Esophagus muscularis mucosa (tissue), 4 donors: ENCODE measurements around the gene SLC16A2. TPM values are rescaled to one million over a fixed set of nuclear protein-coding genes. Genes with fewer than 3 reads are reported as not detected.

ENCODE experiments used
- DNase-seq: peaks from one replicate; pipeline ENCODE4 v3.0.0-alpha.2; 2017; ENCODE audit errors: extremely low spot score
- H3K27ac ChIP-seq, 4 donors: fragments of 200-600 bp; sonication (generic); replicated peaks in 1 of 4; 1 replicate in 3 of 4; 2 replicates in 1 of 4; pipeline ENCODE4 v1.5.1; 2016 to 2019; ENCODE audit warnings: mild to moderate bottlenecking in 1 of 4
- H3K27me3 ChIP-seq, 4 donors: fragments of 200-600 bp; sonication (generic); one replicate each; pipeline versions ENCODE4 v1.5.1 to v1.6.0; 2016 to 2019
- H3K36me3 ChIP-seq, 4 donors: fragments of 200-600 bp; sonication (generic); one replicate each; pipeline ENCODE4 v1.5.1; 2016 to 2019
- H3K4me1 ChIP-seq, 4 donors: fragments of 200-600 bp; sonication (generic); one replicate each; pipeline ENCODE4 v1.5.1; 2016 to 2019
- H3K4me3 ChIP-seq, 4 donors: fragments of 200-600 bp; sonication (generic); 1 replicate in 2 of 4; 2 replicates in 2 of 4; pipeline ENCODE4 v1.5.1; 2016 to 2019; ENCODE audit warnings: mild to moderate bottlenecking in 4 of 4, moderate library complexity in 1 of 4
- H3K9me3 ChIP-seq, 4 donors: fragments of 200-600 bp; sonication (generic); 1 replicate in 3 of 4; 2 replicates in 1 of 4; pipeline ENCODE4 v1.5.1; 2016 to 2019
- CTCF ChIP-seq, 3 experiments: fragments of 200-600 bp in 2 of 3; fragments of 450-650 bp in 1 of 3; sonication (generic) in 2 of 3; IDR thresholded peaks; one replicate each; pipeline ENCODE4 v1.5.1; 2017 to 2019; ENCODE audit warnings: antibody characterized with exemption in 3 of 3, mild to moderate bottlenecking in 2 of 3, moderate library complexity in 1 of 3
- EP300 ChIP-seq: sonication (generic); formaldehyde crosslinking; IDR thresholded peaks from one replicate; pipeline ENCODE4 v1.6.1; 2017; ENCODE audit warnings: antibody characterized with exemption
- POLR2A ChIP-seq: fragments of 450-650 bp; IDR thresholded peaks from one replicate; pipeline ENCODE4 v1.6.1; 2017; ENCODE audit warnings: antibody characterized with exemption, moderate library complexity, mild to moderate bottlenecking, low read depth
- POLR2AphosphoS5 ChIP-seq, 2 donors: sonication (generic); formaldehyde crosslinking; IDR thresholded peaks; one replicate each; pipeline ENCODE4 v1.6.1; 2017; ENCODE audit warnings: antibody characterized with exemption in 2 of 2
- WGBS: methylation state at CpG from one replicate; pipeline ENCODE4 v1.1.5; 2018; 5-methylcytosine and 5-hydroxymethylcytosine counted together
- intact Hi-C: fragments of 100-400 bp; cut with DNase I; formaldehyde crosslinking; loops from one replicate; pipeline ENCODE4 v1.15.1; 2023
- total RNA-seq, 4 donors: library from RNA; depleted of rRNA; stranded (reverse); fragments of >200 nt; gene quantifications; one replicate each; pipeline versions ENCODE4 v1.1.0 to v1.2.1, GENCODE V29; 2016

Gene SLC16A2
- total RNA-seq, 4 donors from 2014 or later: 7.3 to 13.7 (median 9.6) TPM

- Histone ChIP-seq H3K27me3 (peaks cover 0 to 7% (median 0%) of the 10 kb centered on the region in 4 donors), H3K27ac (peak overlapping the region; percentile 89 to 93 (median 92)), H3K4me3 (peak overlapping the region; percentile 60 to 69 (median 60)), H3K4me1 (peaks cover 5 to 31% (median 24%) of the 10 kb centered on the region in 4 donors), H3K36me3 (no peaks in the 10 kb centered on the region), H3K9me3 (no peaks in the 10 kb centered on the region)
- WGBS: 41% methylated on average over 16 of the region's 20 CpGs
- no peak for DNase-seq
- TF ChIP-seq POLR2AphosphoS5 (IDR thresholded peaks at IDR 0.05): no peak
- no peak for TF ChIP-seq CTCF (IDR thresholded peaks at IDR 0.05)
- no peak for TF ChIP-seq EP300
- intact Hi-C loops: loop anchor here (2.0 to 5.0 kb wide), 2 partner anchors 38 to 115 kb away; no protein-coding TSS in a partner anchor
These were observed 1.5 kb upstream of the SLC16A2 start for GRCh38 chrX:74419864-74420195.

GRCh38 chrX:74420196-74421035 lies 877 bp upstream of the SLC16A2 start:
- intact Hi-C loops: loop anchor here (2.0 to 5.0 kb wide), 2 partner anchors 38 to 114 kb away; no protein-coding TSS in a partner anchor
- TF ChIP-seq POLR2A (no peak), CTCF (IDR thresholded peaks at IDR 0.05) (peak in 1 of 3 experiments; percentile 9), POLR2AphosphoS5 (IDR thresholded peaks at IDR 0.05) (peak in 1 of 2 donors; percentile 61)
- no CpG with 5 or more reads among the region's 54 CpGs for WGBS
- H3K27ac ChIP-seq: peak overlapping the region; percentile 89 to 93 (median 92)
- DNase-seq: no peak
- peak overlapping the region; percentile 60 to 69 (median 60) for H3K4me3 ChIP-seq
- peaks cover 0 to 7% (median 0%) of the 10 kb centered on the region in 4 donors for H3K27me3 ChIP-seq
- no peaks in the 10 kb centered on the region for H3K36me3 ChIP-seq
- H3K9me3 ChIP-seq: no peaks in the 10 kb centered on the region
- H3K4me1 ChIP-seq: peaks cover 5 to 31% (median 24%) of the 10 kb centered on the region in 4 donors

GRCh38 chrX:74421740-74422352 lies 553 bp downstream of the SLC16A2 start:
- Histone ChIP-seq H3K9me3 (no peaks in the 10 kb centered on the region), H3K27ac (peak overlapping the region; percentile 89 to 93 (median 92)), H3K4me3 (peak overlapping the region; percentile 60 to 69 (median 60)), H3K36me3 (no peaks in the 10 kb centered on the region), H3K27me3 (no peaks in the 10 kb centered on the region), H3K4me1 (peaks cover 5 to 31% (median 24%) of the 10 kb centered on the region in 4 donors)
- no peak for TF ChIP-seq CTCF (IDR thresholded peaks at IDR 0.05)
- TF ChIP-seq POLR2A: no peak
- TF ChIP-seq POLR2AphosphoS5 (IDR thresholded peaks at IDR 0.05): no peak
- TF ChIP-seq EP300: no peak
- intact Hi-C loops: loop anchor here (2.0 to 5.0 kb wide), 2 partner anchors 40 to 113 kb away; no protein-coding TSS in a partner anchor
- DNase-seq: no peak
- 40% methylated on average over 20 of the region's 46 CpGs for WGBS

- peak overlapping the region; percentile 60 to 69 (median 60) for H3K4me3 ChIP-seq
- intact Hi-C loops: loop anchor here (5.0 kb wide), 1 partner anchor 40 kb away; no protein-coding TSS in a partner anchor
- WGBS: 52% methylated on average over 19 of the region's 44 CpGs
- H3K27ac ChIP-seq: peak overlapping the region; percentile 89 to 93 (median 92)
- H3K4me1 ChIP-seq: peaks cover 5 to 31% (median 24%) of the 10 kb centered on the region in 4 donors
- H3K36me3 ChIP-seq: no peaks in the 10 kb centered on the region
- no peak for DNase-seq
- TF ChIP-seq CTCF (IDR thresholded peaks at IDR 0.05): peak in 1 of 3 experiments; percentile 20
- peak; percentile 21 to 72 for TF ChIP-seq POLR2AphosphoS5 (IDR thresholded peaks at IDR 0.05)
- TF ChIP-seq EP300: no peak
- no peak for TF ChIP-seq POLR2A
- no peaks in the 10 kb centered on the region for H3K9me3 ChIP-seq
- H3K27me3 ChIP-seq: no peaks in the 10 kb centered on the region
These were observed 1.4 kb downstream of the SLC16A2 start for GRCh38 chrX:74422576-74423288.
